ENCODE results near the gene IDH3A.

The IDH3A gene

DNA sequence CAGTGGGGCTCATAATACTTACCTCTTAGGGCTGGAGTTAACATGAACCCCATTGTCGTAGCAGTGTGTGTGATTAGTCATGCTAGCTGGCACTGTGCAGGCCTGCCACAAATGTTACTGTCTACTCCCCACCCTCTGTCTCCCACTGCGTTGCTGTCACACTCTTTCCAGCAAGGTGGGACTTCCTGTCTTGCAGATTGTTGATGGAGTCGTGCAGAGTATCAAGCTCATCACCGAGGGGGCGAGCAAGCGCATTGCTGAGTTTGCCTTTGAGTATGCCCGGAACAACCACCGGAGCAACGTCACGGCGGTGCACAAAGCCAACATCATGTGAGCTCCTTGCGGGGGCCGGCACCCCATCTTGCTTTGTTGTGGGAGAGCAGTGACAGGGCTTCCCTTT lies 12.9 kb downstream of the IDH3A start:
- in situ Hi-C loops (cut with MboI; ENCODE audit: low pct_unique_long_range_greater_than_20kb, low sequenced_read_pairs, unreplicated experiment) = no loop called here
- no peak for TF ChIP-seq CTCF (IDR thresholded peaks at IDR 0.05; ENCODE audit: extremely low read depth, insufficient read depth, missing control alignments)
- no peak for DNase-seq (ENCODE audit: low spot score)

DNA sequence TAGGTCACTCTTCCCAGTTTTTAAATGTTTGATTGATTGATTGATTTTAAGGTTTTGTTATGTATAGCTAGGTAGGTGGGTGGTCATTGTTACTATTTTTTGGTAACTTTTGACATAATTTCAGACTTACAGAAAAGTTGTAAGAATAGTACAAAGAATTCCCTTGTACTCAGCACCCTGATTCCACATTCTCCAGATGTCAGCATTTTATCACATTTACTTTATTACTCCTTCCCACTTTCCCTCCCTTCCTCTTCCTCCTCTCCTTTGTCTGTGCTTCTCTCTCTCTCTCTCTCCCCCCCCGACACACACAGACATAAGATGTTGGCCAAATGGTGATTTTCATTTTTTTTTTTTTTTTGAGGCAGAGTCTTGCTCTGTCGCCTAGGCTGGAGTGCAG lies 14.8 kb downstream of the IDH3A start:
- TF ChIP-seq CTCF (IDR thresholded peaks at IDR 0.05; ENCODE audit: extremely low read depth, insufficient read depth, missing control alignments) = no peak
- in situ Hi-C loops (cut with MboI; ENCODE audit: low pct_unique_long_range_greater_than_20kb, low sequenced_read_pairs, unreplicated experiment) = no loop called here
- DNase-seq (ENCODE audit: low spot score) = no peak

DNA sequence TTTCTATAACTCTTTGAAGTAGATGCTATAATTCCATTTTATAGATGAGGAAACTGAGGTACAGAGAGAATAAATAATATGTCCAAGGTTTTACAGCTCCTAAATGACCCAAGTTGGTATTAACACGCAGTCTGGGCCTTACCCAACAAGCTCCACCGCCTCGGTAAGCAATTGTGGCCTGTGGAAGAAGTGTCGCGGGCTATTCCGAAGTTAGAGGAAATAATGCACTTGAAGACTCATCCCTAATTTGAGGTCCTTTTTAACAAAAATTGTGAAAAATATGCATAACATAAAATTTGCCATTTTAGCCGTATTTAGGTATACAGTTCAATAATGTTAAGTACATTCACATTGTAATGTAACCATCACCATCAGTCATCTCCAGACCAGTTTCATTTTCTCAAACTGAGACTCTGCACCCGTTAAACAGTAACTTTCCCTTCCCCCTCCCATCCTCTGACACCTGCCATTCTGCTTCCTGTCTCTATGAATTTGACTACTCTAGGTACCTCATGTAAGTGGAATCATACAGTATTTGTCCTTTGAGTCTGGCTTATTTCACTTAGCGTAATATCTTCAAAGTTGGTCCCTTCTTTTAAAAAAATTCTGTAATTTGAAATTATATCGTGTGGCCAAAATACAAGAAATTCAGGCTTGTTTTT lies 18.2 kb downstream of the IDH3A start:
- TF ChIP-seq CTCF (IDR thresholded peaks at IDR 0.05; ENCODE audit: extremely low read depth, insufficient read depth, missing control alignments) = no peak
- DNase-seq (ENCODE audit: low spot score) = peak; percentile 56
- in situ Hi-C loops (cut with MboI; ENCODE audit: low pct_unique_long_range_greater_than_20kb, low sequenced_read_pairs, unreplicated experiment) = no loop called here

GRCh38 chr15:78168608-78169007 lies 19.4 kb downstream of the IDH3A start:
- no peak for DNase-seq (ENCODE audit: low spot score)
- in situ Hi-C loops (cut with MboI; ENCODE audit: low pct_unique_long_range_greater_than_20kb, low sequenced_read_pairs, unreplicated experiment) = no loop called here
- no peak for TF ChIP-seq CTCF (IDR thresholded peaks at IDR 0.05; ENCODE audit: extremely low read depth, insufficient read depth, missing control alignments)

DNA sequence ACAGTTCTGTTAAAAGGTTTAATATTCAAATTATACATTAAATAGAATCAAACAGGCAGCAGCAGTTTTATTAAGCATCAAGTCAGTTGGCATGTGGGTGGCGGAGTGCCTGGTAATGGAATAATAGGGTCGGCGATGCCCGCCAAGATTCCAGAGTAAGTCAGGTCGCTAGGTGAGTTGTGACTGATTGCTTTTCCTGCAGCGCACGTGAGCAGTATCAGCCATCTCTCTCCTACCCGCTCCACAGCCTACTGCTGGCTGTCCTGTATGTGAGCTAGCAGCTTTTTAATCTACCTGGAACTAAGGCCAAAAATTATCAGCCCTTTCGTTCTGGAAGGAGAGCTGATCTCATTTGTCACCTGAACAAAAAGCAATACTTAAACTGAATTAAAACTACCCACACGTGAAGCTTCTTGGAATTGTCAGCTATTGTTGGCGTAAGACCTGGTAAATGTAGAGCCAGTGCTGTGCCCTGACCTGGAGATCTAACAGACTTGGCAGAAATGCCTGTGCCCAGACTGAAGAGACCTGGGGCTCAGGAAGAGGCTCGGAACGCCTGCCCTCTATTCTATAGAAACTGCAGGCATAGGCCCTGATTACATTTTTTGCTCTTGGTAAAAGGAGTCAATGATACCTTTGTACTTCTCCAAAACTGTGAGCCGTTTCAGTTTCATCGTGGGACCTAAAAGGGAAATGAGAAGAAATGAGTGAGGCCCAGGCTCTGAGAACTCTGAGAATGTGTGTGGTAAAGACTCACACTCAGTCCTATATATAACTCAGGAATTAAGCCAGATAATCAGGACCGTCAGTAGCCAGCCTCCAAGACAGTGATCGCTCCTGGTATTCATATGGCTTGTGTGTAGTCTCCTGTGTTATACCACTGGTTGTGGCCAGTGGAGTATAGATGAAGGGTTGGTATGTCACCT lies 21.9 kb downstream of the IDH3A start:
- in situ Hi-C loops (cut with MboI; ENCODE audit: low pct_unique_long_range_greater_than_20kb, low sequenced_read_pairs, unreplicated experiment) = no loop called here
- no peak for DNase-seq (ENCODE audit: low spot score)
- TF ChIP-seq CTCF (IDR thresholded peaks at IDR 0.05; ENCODE audit: extremely low read depth, insufficient read depth, missing control alignments) = no peak

- in situ Hi-C loops (cut with MboI; ENCODE audit: low pct_unique_long_range_greater_than_20kb, low sequenced_read_pairs, unreplicated experiment) = no loop called here
- DNase-seq (ENCODE audit: low spot score) = no peak
- no peak for TF ChIP-seq CTCF (IDR thresholded peaks at IDR 0.05; ENCODE audit: extremely low read depth, insufficient read depth, missing control alignments)
Observed at GRCh38 chr15:78171864-78172472, 22.8 kb downstream of the IDH3A start.
